ENCODE measurements around the gene CNTRL. TPM values are rescaled to one million over a fixed set of nuclear protein-coding genes. Genes with fewer than 3 reads are reported as not detected.
A peak's percentile ranks its signal among the peaks of the same experiment; 100 is the strongest.

The CNTRL gene
- total and polyA plus RNA-seq, 2 experiments from 2014 or later = 3.4 to 7.9 TPM

GRCh38 chr9:121038804-121039203, 36.0 kb upstream of the CNTRL start:
- H3K9me3 ChIP-seq (ENCODE audit: low read depth) = no peaks in the 10 kb centered on the region
- TF ChIP-seq EZH2 (IDR thresholded peaks at IDR 0.05; ENCODE audit: borderline replicate concordance) (no peak), CTCF (IDR thresholded peaks at IDR 0.05; ENCODE audit: poor library complexity) (no peak), EZH2phosphoT487 (IDR thresholded peaks at IDR 0.05; ENCODE audit: low read depth, severe bottlenecking, unreplicated experiment) (no peak)
- no peak for DNase-seq (ENCODE audit: low spot score)

GRCh38 chr9:121048175-121048574, 26.6 kb upstream of the CNTRL start:
- H4K20me1 ChIP-seq (ENCODE audit: insufficient read depth, poor library complexity, severe bottlenecking) = no peaks in the 10 kb centered on the region
- DNase-seq (ENCODE audit: low spot score) = no peak
- TF ChIP-seq CTCF (IDR thresholded peaks at IDR 0.05; ENCODE audit: poor library complexity) (no peak), EZH2 (IDR thresholded peaks at IDR 0.05; ENCODE audit: borderline replicate concordance) (no peak), EZH2phosphoT487 (IDR thresholded peaks at IDR 0.05; ENCODE audit: low read depth, severe bottlenecking, unreplicated experiment) (no peak)
- no peak overlapping the region for H3K4me3 ChIP-seq
- H3K79me2 ChIP-seq = peaks cover 13% of the 10 kb centered on the region
- 94% methylated on average over 2 of the region's 2 CpGs for WGBS (ENCODE audit: low lambda C conversion rate, missing lambda C conversion rate)
- H3K9me3 ChIP-seq (ENCODE audit: low read depth) = no peaks in the 10 kb centered on the region
- H3K4me1 ChIP-seq (ENCODE audit: insufficient read depth) = peaks cover 7% of the 10 kb centered on the region
- no peaks in the 10 kb centered on the region for H3K36me3 ChIP-seq (replicated peaks; ENCODE audit: insufficient read depth, low read depth)
- no peak overlapping the region for H3K27ac ChIP-seq
- no peak overlapping the region for H2AFZ ChIP-seq
- H3K9me2 ChIP-seq (replicated peaks; ENCODE audit: insufficient read depth) = no peaks in the 10 kb centered on the region
- H3K27me3 ChIP-seq = no peaks in the 10 kb centered on the region
- peak overlapping the region; percentile 67 for H3K4me2 ChIP-seq

More at GRCh38 chr9:121038804-121039203, 36.0 kb upstream of the CNTRL start:
- Histone ChIP-seq H3K36me3 (replicated peaks; ENCODE audit: insufficient read depth, low read depth) (no peaks in the 10 kb centered on the region), H3K27ac (peak overlapping the region; percentile 29), H4K20me1 (ENCODE audit: insufficient read depth, poor library complexity, severe bottlenecking) (no peaks in the 10 kb centered on the region), H3K9me2 (replicated peaks; ENCODE audit: insufficient read depth) (no peaks in the 10 kb centered on the region), H3K4me3 (no peak overlapping the region), H3K4me1 (ENCODE audit: insufficient read depth) (no peaks in the 10 kb centered on the region), H3K27me3 (no peaks in the 10 kb centered on the region), H2AFZ (no peak overlapping the region), H3K4me2 (no peak overlapping the region), H3K79me2 (no peaks in the 10 kb centered on the region)

GRCh38 chr9:121048618-121049017, 26.1 kb upstream of the CNTRL start:
- Histone ChIP-seq H3K9me2 (replicated peaks; ENCODE audit: insufficient read depth) (no peaks in the 10 kb centered on the region), H3K9me3 (ENCODE audit: low read depth) (no peaks in the 10 kb centered on the region), H3K36me3 (replicated peaks; ENCODE audit: insufficient read depth, low read depth) (no peaks in the 10 kb centered on the region), H3K4me1 (ENCODE audit: insufficient read depth) (peaks cover 7% of the 10 kb centered on the region), H3K27me3 (no peaks in the 10 kb centered on the region), H3K79me2 (peaks cover 13% of the 10 kb centered on the region), H3K4me3 (no peak overlapping the region), H3K4me2 (peak overlapping the region; percentile 67), H3K27ac (no peak overlapping the region), H2AFZ (no peak overlapping the region), H4K20me1 (ENCODE audit: insufficient read depth, poor library complexity, severe bottlenecking) (no peaks in the 10 kb centered on the region)
- DNase-seq (ENCODE audit: low spot score) = no peak
- no peak for TF ChIP-seq EZH2phosphoT487 (IDR thresholded peaks at IDR 0.05; ENCODE audit: low read depth, severe bottlenecking, unreplicated experiment)
- no peak for TF ChIP-seq CTCF (IDR thresholded peaks at IDR 0.05; ENCODE audit: poor library complexity)
- TF ChIP-seq EZH2 (IDR thresholded peaks at IDR 0.05; ENCODE audit: borderline replicate concordance) = no peak

Measured in hepatocyte (in vitro differentiated cells).